H1 (cell line): ENCODE data around the gene TRAF3. TPM values are rescaled to one million over a fixed set of nuclear protein-coding genes. Genes with fewer than 3 reads are reported as not detected.

Experiments
- CTCF ChIA-PET: fragments of 300-600 bp; sonication (Branson Sonifier 250); formaldehyde crosslinking; loops from one replicate; lab custom pipeline; 2021; ENCODE audit not compliant: partially characterized antibody; lab: Charles Lee
- POLR2A ChIA-PET: fragments of 300-600 bp; sonication (Branson Sonifier 250); formaldehyde crosslinking; loops from one replicate; lab custom pipeline; 2021; ENCODE audit warnings: inconsistent platforms; ENCODE audit not compliant: partially characterized antibody; lab: Charles Lee
- DNase-seq, 2 experiments: peaks; one replicate each; pipeline versions ENCODE4 v3.0.0 to v3.0.0-alpha.2; 2010 to 2022; ENCODE audit warnings: low spot score in 2 of 2, low read depth in 1 of 2, mixed read lengths in 1 of 2
- FAIRE-seq: peaks from 2 replicates; lab custom pipeline; 2011; peaks lifted over from hg19 to GRCh38; lab: Jason Lieb, UNC
- H2AFZ ChIP-seq: 2 replicates; pipeline ENCODE4 v1.8.1; 2012; ENCODE audit warnings: low read length, inconsistent platforms
- H2AK5ac ChIP-seq: 2 replicates; pipeline ENCODE4 v1.6.1; 2013; ENCODE audit warnings: low read depth, low read length
- H2BK120ac ChIP-seq: replicated peaks from 2 replicates; pipeline ENCODE3; 2013; ENCODE audit warnings: low read depth, low read length, inconsistent platforms
- H2BK12ac ChIP-seq: 2 replicates; pipeline ENCODE4 v1.6.1; 2013; ENCODE audit warnings: low read depth, low read length
- H2BK15ac ChIP-seq: 2 replicates; pipeline ENCODE4 v1.6.1; 2013; ENCODE audit warnings: low read length
- H2BK20ac ChIP-seq: 2 replicates; pipeline ENCODE4 v1.6.1; 2013; ENCODE audit warnings: low read length
- H2BK5ac ChIP-seq: 2 replicates; pipeline ENCODE4 v1.6.1; 2013; ENCODE audit warnings: low read depth, low read length
- H3K14ac ChIP-seq: 2 replicates; pipeline ENCODE4 v1.6.1; 2013; ENCODE audit warnings: inconsistent platforms; ENCODE audit not compliant: insufficient read length
- H3K18ac ChIP-seq: 2 replicates; pipeline ENCODE4 v1.6.1; 2013; ENCODE audit warnings: low read length; ENCODE audit errors: extremely low read depth
- H3K23ac ChIP-seq: 2 replicates; pipeline ENCODE4 v1.6.1; 2013; ENCODE audit warnings: inconsistent platforms; ENCODE audit not compliant: insufficient read length
- H3K23me2 ChIP-seq: 2 replicates; pipeline ENCODE4 v1.6.1; 2013; ENCODE audit warnings: low read depth, low read length
- H3K27ac ChIP-seq: 2 replicates; pipeline ENCODE4 v1.6.1; 2011; ENCODE audit warnings: low read depth, low read length, inconsistent platforms
- H3K27me3 ChIP-seq, 4 experiments: replicated peaks in 1 of 4; 1 replicate in 1 of 4; 2 replicates in 3 of 4; pipeline versions ENCODE4 v1.6.1 to v1.8.1; 2011 to 2013; ENCODE audit warnings: low read length in 3 of 4, mild to moderate bottlenecking in 3 of 4, inconsistent platforms in 2 of 4, mixed read lengths in 2 of 4, moderate library complexity in 1 of 4; ENCODE audit not compliant: control insufficient read depth in 3 of 4, insufficient read depth in 3 of 4; ENCODE audit errors: extremely low read depth in 1 of 4
- H3K36me3 ChIP-seq, 4 experiments: 2 replicates each; pipeline versions ENCODE4 v1.6.1 to v1.8.1; 2011 to 2013; ENCODE audit warnings: mild to moderate bottlenecking in 4 of 4, low read length in 3 of 4, moderate library complexity in 2 of 4, control low read depth in 1 of 4, inconsistent platforms in 1 of 4; ENCODE audit not compliant: insufficient read depth in 4 of 4, control insufficient read depth in 2 of 4
- H3K4ac ChIP-seq: replicated peaks from 2 replicates; pipeline ENCODE3; 2013; ENCODE audit warnings: low read length, low read depth, mixed read lengths, inconsistent platforms; ENCODE audit not compliant: insufficient read length
- H3K4me1 ChIP-seq, 4 experiments: replicated peaks in 1 of 4; 1 replicate in 1 of 4; 2 replicates in 3 of 4; pipeline versions ENCODE4 v1.6.1 to v1.8.1; 2011 to 2013; ENCODE audit warnings: low read length in 3 of 4, inconsistent platforms in 2 of 4, mixed read lengths in 1 of 4; ENCODE audit not compliant: insufficient read depth in 4 of 4, control insufficient read depth in 3 of 4
- H3K4me2 ChIP-seq, 2 experiments: 2 replicates each; pipeline versions ENCODE4 v1.6.1 to v1.8.1; 2011 to 2013; ENCODE audit warnings: low read depth in 2 of 2, low read length in 2 of 2, control low read depth in 1 of 2, inconsistent platforms in 1 of 2, mild to moderate bottlenecking in 1 of 2; ENCODE audit not compliant: insufficient read depth in 1 of 2
- H3K4me3 ChIP-seq, 4 experiments: fragments of 200-600, 300-600 bp in 1 of 4; sonication (generic), shearing (Covaris generic), sonication (Bioruptor Twin) in 1 of 4; 2 replicates each; pipeline versions ENCODE4 v1.5.1 to v1.8.1; 2011 to 2016; ENCODE audit warnings: low read length in 4 of 4, low read depth in 3 of 4, control low read depth in 2 of 4, inconsistent platforms in 2 of 4, mild to moderate bottlenecking in 2 of 4, mixed read lengths in 1 of 4, moderate library complexity in 1 of 4; ENCODE audit not compliant: insufficient read depth in 2 of 4; ENCODE audit errors: extremely low read depth in 1 of 4
- H3K56ac ChIP-seq: replicated peaks from 2 replicates; pipeline ENCODE3; 2013; ENCODE audit warnings: low read depth, mild to moderate bottlenecking, mixed read lengths, low read length, inconsistent platforms; ENCODE audit not compliant: insufficient read length
- H3K79me1 ChIP-seq: 2 replicates; pipeline ENCODE4 v1.6.1; 2013; ENCODE audit warnings: low read depth, low read length, control low read depth
- H3K79me2 ChIP-seq, 2 experiments: 2 replicates each; pipeline versions ENCODE4 v1.6.1 to v1.8.1; 2012 to 2013; ENCODE audit warnings: low read length in 2 of 2, mild to moderate bottlenecking in 2 of 2, inconsistent platforms in 1 of 2; ENCODE audit not compliant: insufficient read depth in 2 of 2, control insufficient read depth in 1 of 2
- H3K9ac ChIP-seq, 4 experiments: replicated peaks in 1 of 4; 1 replicate in 1 of 4; 2 replicates in 3 of 4; pipeline versions ENCODE4 v1.6.1 to v1.8.1; 2011 to 2013; ENCODE audit warnings: low read depth in 3 of 4, low read length in 3 of 4, control low read depth in 2 of 4, mild to moderate bottlenecking in 2 of 4, moderate library complexity in 2 of 4, inconsistent platforms in 1 of 4; ENCODE audit errors: extremely low read depth in 1 of 4
- H3K9me3 ChIP-seq, 2 experiments: 2 replicates each; pipeline versions ENCODE4 v1.6.1 to v1.8.1; 2012 to 2013; ENCODE audit warnings: mild to moderate bottlenecking in 2 of 2, moderate library complexity in 2 of 2, control low read depth in 1 of 2, inconsistent platforms in 1 of 2, low read depth in 1 of 2, low read length in 1 of 2, mixed read lengths in 1 of 2; ENCODE audit not compliant: insufficient read depth in 2 of 2
- H4K20me1 ChIP-seq, 2 experiments: replicated peaks in 1 of 2; 2 replicates each; pipeline versions ENCODE3 to v1.8.1; 2011 to 2013; ENCODE audit warnings: inconsistent platforms in 2 of 2, low read length in 2 of 2, mild to moderate bottlenecking in 1 of 2; ENCODE audit not compliant: insufficient read depth in 2 of 2, control insufficient read depth in 1 of 2
- H4K5ac ChIP-seq: 2 replicates; pipeline ENCODE4 v1.6.1; 2013; ENCODE audit warnings: low read length, low read depth, mixed read lengths, inconsistent platforms; ENCODE audit not compliant: insufficient read length
- H4K8ac ChIP-seq: 2 replicates; pipeline ENCODE4 v1.8.0; 2013; ENCODE audit warnings: mild to moderate bottlenecking, moderate library complexity, low read length, inconsistent platforms; ENCODE audit not compliant: insufficient read depth; ENCODE audit errors: extremely low read depth
- H4K91ac ChIP-seq: replicated peaks from 2 replicates; pipeline ENCODE3; 2013; ENCODE audit warnings: low read length, mixed read lengths, inconsistent platforms; ENCODE audit not compliant: insufficient read length
- ATF3 ChIP-seq: IDR thresholded peaks from 2 replicates; pipeline ENCODE4 v1.6.1; 2011; ENCODE audit warnings: low read depth, mild to moderate bottlenecking, low read length; ENCODE audit not compliant: insufficient read depth
- CREB1 ChIP-seq: IDR thresholded peaks from 2 replicates; pipeline ENCODE4 v1.6.1; 2012; ENCODE audit warnings: inconsistent platforms
- FOSL1 ChIP-seq: IDR thresholded peaks from 2 replicates; pipeline ENCODE4 v1.6.1; 2011; ENCODE audit warnings: mild to moderate bottlenecking, low read depth, low read length, moderate library complexity; ENCODE audit not compliant: insufficient read depth
- KDM4A ChIP-seq: IDR thresholded peaks from one replicate; pipeline ENCODE4 v1.7.1; 2012; ENCODE audit warnings: low read depth, mild to moderate bottlenecking, moderate library complexity, low read length, inconsistent platforms; ENCODE audit not compliant: severe bottlenecking
- KDM5A ChIP-seq: fragments of 200-600 bp; IDR thresholded peaks from 2 replicates; pipeline ENCODE4 v1.7.1; 2012; ENCODE audit warnings: mild to moderate bottlenecking, low read length, inconsistent platforms, mixed read lengths
- NANOG ChIP-seq: IDR thresholded peaks from 2 replicates; pipeline ENCODE4 v1.6.1; 2011; ENCODE audit warnings: low read length, low read depth, mild to moderate bottlenecking, inconsistent platforms; ENCODE audit not compliant: insufficient read depth, poor library complexity, severe bottlenecking
- NRF1 ChIP-seq: IDR thresholded peaks from 2 replicates; pipeline ENCODE4 v1.6.1; 2011; ENCODE audit warnings: mild to moderate bottlenecking, low read depth, low read length, improper control_type of control experiment
- RNF2 ChIP-seq: fragments of 200-900, 300-1000 bp; sonication (generic); IDR thresholded peaks from 2 replicates; pipeline ENCODE4 v1.7.1; 2016; ENCODE audit warnings: borderline replicate concordance, low read depth, mild to moderate bottlenecking, antibody characterized with exemption, low read length; ENCODE audit not compliant: poor library complexity, severe bottlenecking; ENCODE audit errors: missing control alignments
- TEAD4 ChIP-seq: IDR thresholded peaks from 2 replicates; pipeline ENCODE4 v1.6.1; 2012; ENCODE audit warnings: low read depth, low read length, inconsistent platforms, mixed read lengths
- USF2 ChIP-seq: IDR thresholded peaks from 2 replicates; pipeline ENCODE4 v1.6.1; 2011; ENCODE audit warnings: low read length, improper control_type of control experiment
- WGBS, 2 experiments: shearing (Covaris generic) in 1 of 2; methylation state at CpG; one replicate each; pipeline versions ENCODE4 v1.1.6 to v1.1.7; 2013 to 2015; ENCODE audit warnings: low lambda C conversion rate in 2 of 2, mixed read lengths in 2 of 2, inconsistent platforms in 1 of 2, low coverage in 1 of 2, missing lambda C conversion rate in 1 of 2; ENCODE audit not compliant: insufficient replicate concordance in 2 of 2, insufficient coverage in 1 of 2, insufficient read length in 1 of 2; ENCODE audit errors: extremely low coverage in 1 of 2, missing lambda C conversion rate in 1 of 2; 5-methylcytosine and 5-hydroxymethylcytosine counted together
- polyA plus RNA-seq, 7 experiments: library from polyadenylated mRNA; depleted of rRNA in 3 of 7; stranded (reverse) in 5 of 7; unstranded in 2 of 7; fragments of >200 nt in 5 of 7; fragments of 200-250 nt in 2 of 7; gene quantifications; 1 replicate in 5 of 7; 2 replicates in 1 of 7; 4 replicates in 1 of 7; pipeline versions ENCODE4 v1.2.1 to v1.2.3, GENCODE V29; 2011 to 2013; ENCODE audit warnings: missing spikeins in 2 of 7, mixed read lengths in 2 of 7
- total RNA-seq: library from RNA; stranded (reverse); fragmentation: NEBNext Ultra II Directional; extraction: Animal tissue kit (Norgen Biotek cat#: 25700); gene quantifications from 2 replicates; pipeline ENCODE4 v1.2.1, GENCODE V29; 2021

The TRAF3 gene
- total and polyA plus RNA-seq, 2 of the 8 experiments (the other 6 are each of a cell fraction or from before 2014, with no cell fraction given) = 5.8 to 12.1 TPM

GRCh38 chr14:102925646-102926045 lies 148.4 kb downstream of the TRAF3 start:
- no peaks in the 10 kb centered on the region; a peak in 1 of 4 replicates for H3K9me3 ChIP-seq
- no peak overlapping the region for H4K91ac ChIP-seq
- no peak overlapping the region for H4K8ac ChIP-seq
- peak overlapping the region; percentile 62; the same call in 1 of the 2 replicates for H3K18ac ChIP-seq
- 0 out of 2 replicates have a peak overlapping the region, but pooled peaks have one; percentile 12 for H2BK15ac ChIP-seq
- H3K79me1 ChIP-seq = no peaks in the 10 kb centered on the region
- ChIA-PET POLR2A (interaction anchor here (0.6 to 1.0 kb wide), 2 partner anchors 13 to 784 kb away, joined by 3 read pairs; no protein-coding TSS in a partner anchor), CTCF (interaction anchor here (0.7 to 2.7 kb wide), 5 partner anchors 10 to 232 kb away, joined by 3 to 17 read pairs (median 5); no protein-coding TSS in a partner anchor)
- peaks cover 43 to 89% (median 76%) of the 10 kb centered on the region in 4 experiments for H3K27me3 ChIP-seq
- H2BK120ac ChIP-seq = no peak overlapping the region
- 0 out of 2 replicates have a peak overlapping the region, but pooled peaks have one; percentile 92 for H2BK12ac ChIP-seq
- H3K14ac ChIP-seq = no peak overlapping the region
- no peak overlapping the region for H2BK20ac ChIP-seq
- H2AK5ac ChIP-seq = 0 out of 2 replicates have a peak overlapping the region, but pooled peaks have one; percentile 32
- peak overlapping the region in 1 of 4 experiments; percentile 2; a peak in 2 of 8 replicates for H3K4me3 ChIP-seq
- H3K4me2 ChIP-seq = peak overlapping the region; percentile 25 to 58; a peak in 3 of 4 replicates
- DNase-seq = no peak
- no peak overlapping the region for H4K5ac ChIP-seq
- FAIRE-seq = no peak
- peaks cover 5 to 37% (median 21%) of the 10 kb centered on the region in 4 experiments for H3K4me1 ChIP-seq
- H3K9ac ChIP-seq = no peak overlapping the region
- H3K36me3 ChIP-seq = peaks cover 0 to 6% (median 0%) of the 10 kb centered on the region in 4 experiments; a peak in 1 of 8 replicates
- no peak overlapping the region for H3K56ac ChIP-seq
- WGBS, 2 experiments = 58% methylated on average over 11 of the region's 11 CpGs; no CpG with 5 or more reads in 1 of the 2 experiments
- H3K23me2 ChIP-seq = peaks cover 41% of the 10 kb centered on the region; the same call in 1 of the 2 replicates
- peak overlapping the region; percentile 68; the same call in 1 of the 2 replicates for H2BK5ac ChIP-seq
- H3K23ac ChIP-seq = no peak overlapping the region
- H2AFZ ChIP-seq = 0 out of 2 replicates have a peak overlapping the region, but pooled peaks have one; percentile 34
- H3K4ac ChIP-seq = no peak overlapping the region
- H4K20me1 ChIP-seq = peaks cover 0 to 13% of the 10 kb centered on the region in 2 experiments
- H3K27ac ChIP-seq = no peak overlapping the region
- no peaks in the 10 kb centered on the region for H3K79me2 ChIP-seq
- no peak for TF ChIP-seq TEAD4
- TF ChIP-seq NANOG = no peak
- TF ChIP-seq KDM4A = no peak
- TF ChIP-seq KDM5A = no peak
- no peak for TF ChIP-seq ATF3
- TF ChIP-seq RNF2 = no peak
- TF ChIP-seq USF2 = no peak
- TF ChIP-seq CREB1 = no peak
- no peak for TF ChIP-seq FOSL1
- no peak for TF ChIP-seq NRF1
